Gastrocnemius medialis (tissue), 4 donors: ENCODE measurements around the gene PLPPR4. TPM values are rescaled to one million over a fixed set of nuclear protein-coding genes. Genes with fewer than 3 reads are reported as not detected.
"Not testable (repeated sequence)": the region's sequence is repeated elsewhere in the genome, so short reads cannot be mapped to it uniquely, and the experiment has no call there.

Source experiments
- ATAC-seq, 2 donors: fragments of 150-250 bp; one replicate each; pipeline ENCODE4 v1.9.1; 2016
- DNase-seq, 2 donors: peaks; one replicate each; pipeline ENCODE4 v3.0.0-alpha.2; 2019
- H3K27ac ChIP-seq, 4 donors: fragments of 200-600 bp; sonication (generic); 1 replicate in 1 of 4; 2 replicates in 3 of 4; pipeline ENCODE4 v1.5.1; 2016 to 2018; ENCODE audit warnings: mild to moderate bottlenecking in 2 of 4, moderate library complexity in 1 of 4
- H3K27me3 ChIP-seq, 3 donors: fragments of 200-600 bp; sonication (generic) in 2 of 3; 1 replicate in 1 of 3; 2 replicates in 2 of 3; pipeline versions ENCODE4 v1.5.1 to v1.6.0; 2016 to 2019; ENCODE audit warnings: mild to moderate bottlenecking in 1 of 3, moderate library complexity in 1 of 3
- H3K36me3 ChIP-seq, 2 donors: fragments of 200-600 bp; sonication (generic) in 1 of 2; one replicate each; pipeline ENCODE4 v1.5.1; 2017 to 2018
- H3K4me1 ChIP-seq, 2 donors: fragments of 200-600 bp; sonication (generic) in 1 of 2; one replicate each; pipeline ENCODE4 v1.5.1; 2016 to 2017; ENCODE audit warnings: mild to moderate bottlenecking in 2 of 2
- H3K4me3 ChIP-seq, 4 donors: fragments of 200-600 bp; sonication (generic) in 3 of 4; 1 replicate in 1 of 4; 2 replicates in 3 of 4; pipeline ENCODE4 v1.5.1; 2016 to 2019; ENCODE audit warnings: mild to moderate bottlenecking in 2 of 4
- H3K9me3 ChIP-seq, 3 donors: fragments of 200-600 bp; sonication (generic) in 2 of 3; 1 replicate in 1 of 3; 2 replicates in 2 of 3; pipeline ENCODE4 v1.5.1; 2016 to 2019
- CTCF ChIP-seq, 5 experiments: fragments of 450-650 bp in 3 of 5; fragments of 200-600 bp in 2 of 5; sonication (generic) in 2 of 5; IDR thresholded peaks in 4 of 5; conservative IDR thresholded peaks in 1 of 5; 1 replicate in 4 of 5; 2 replicates in 1 of 5; pipeline ENCODE4 v1.5.1; 2016 to 2019; ENCODE audit warnings: antibody characterized with exemption in 5 of 5, mild to moderate bottlenecking in 3 of 5, moderate library complexity in 3 of 5
- POLR2A ChIP-seq, 2 donors: fragments of 450-650 bp; IDR thresholded peaks; one replicate each; pipeline ENCODE4 v1.6.1; 2017; ENCODE audit warnings: antibody characterized with exemption in 2 of 2, mild to moderate bottlenecking in 2 of 2, moderate library complexity in 2 of 2
- in situ Hi-C, 4 donors: fragments of 200-750 bp; cut with MboI; loops; one replicate each; pipeline versions ENCODE4 v1.15.0 to v1.8.0; 2017; ENCODE audit warnings: low sequenced_read_pairs in 4 of 4
- intact Hi-C: fragments of 100-400 bp; cut with DNase I; formaldehyde crosslinking; loops from one replicate; pipeline ENCODE4 v1.15.1; 2023; ENCODE audit warnings: low total_unique reads
- total RNA-seq, 4 donors: library from RNA; depleted of rRNA; stranded (reverse); fragments of >200 nt; gene quantifications; one replicate each; pipeline versions ENCODE4 v1.1.0 to v1.2.3, GENCODE V29; 2016

Gene PLPPR4
- total RNA-seq, 4 donors from 2014 or later = 0.20 to 0.68 (median 0.27) TPM; not detected in 1

GRCh38 chr1:99252630-99253029, 11.7 kb upstream of the PLPPR4 start:
- intact Hi-C loops = no loop called here
- TF ChIP-seq CTCF (IDR thresholded peaks at IDR 0.05 in 4 of 5, conservative IDR thresholded peaks at IDR 0.05 in 1 of 5) = no peak
- no peak for TF ChIP-seq POLR2A (IDR thresholded peaks at IDR 0.05)
- H3K4me3 ChIP-seq = no peak overlapping the region
- ATAC-seq = no peak
- in situ Hi-C loops = no loop called here
- no peaks in the 10 kb centered on the region for H3K4me1 ChIP-seq
- no peak overlapping the region for H3K27ac ChIP-seq
- DNase-seq = no peak
- H3K9me3 ChIP-seq = no peaks in the 10 kb centered on the region
- H3K36me3 ChIP-seq = no peaks in the 10 kb centered on the region
- H3K27me3 ChIP-seq = no peaks in the 10 kb centered on the region

- H3K9me3 ChIP-seq, H3K36me3 ChIP-seq, DNase-seq, H3K4me1 ChIP-seq, intact Hi-C loops, ATAC-seq, H3K4me3 ChIP-seq, in situ Hi-C loops, H3K27ac ChIP-seq: not testable (repeated sequence)
- peaks cover 4 to 15% (median 15%) of the 10 kb centered on the region in 3 donors for H3K27me3 ChIP-seq
Observed at GRCh38 chr1:99260402-99260801, 3.9 kb upstream of the PLPPR4 start.

GRCh38 chr1:99265124-99265523, 832 bp downstream of the PLPPR4 start:
- no peak for ATAC-seq
- Histone ChIP-seq H3K9me3 (no peaks in the 10 kb centered on the region), H3K4me1 (peaks cover 3 to 7% of the 10 kb centered on the region in 2 donors), H3K27me3 (peaks cover 4 to 18% (median 15%) of the 10 kb centered on the region in 3 donors), H3K36me3 (no peaks in the 10 kb centered on the region), H3K27ac (no peak overlapping the region), H3K4me3 (peak overlapping the region in 3 of 4 donors; percentile 34 to 58 (median 56))
- no peak for TF ChIP-seq POLR2A (IDR thresholded peaks at IDR 0.05)
- no peak for TF ChIP-seq CTCF (IDR thresholded peaks at IDR 0.05 in 4 of 5, conservative IDR thresholded peaks at IDR 0.05 in 1 of 5)
- intact Hi-C loops = no loop called here
- no peak for DNase-seq
- in situ Hi-C loops = no loop called here

DNA sequence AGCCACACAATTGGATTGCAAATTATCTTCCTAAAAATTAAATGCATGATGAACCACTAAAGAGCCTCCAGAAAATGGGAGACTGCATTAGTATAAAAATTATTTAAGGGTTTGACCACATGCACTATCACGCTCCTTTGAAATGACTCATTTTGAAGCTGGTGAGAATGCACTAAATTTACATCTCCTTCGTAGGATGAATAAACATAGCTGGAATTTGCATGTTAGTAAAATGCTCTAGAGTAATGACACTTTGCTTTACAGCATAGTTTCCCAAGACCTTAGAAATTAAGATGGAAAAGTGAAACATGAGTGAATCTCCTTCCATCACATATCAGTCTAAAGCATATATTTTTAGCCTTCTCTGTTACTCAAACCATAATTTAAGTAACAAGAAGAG, 2.4 kb downstream of the PLPPR4 start:
- in situ Hi-C loops = no loop called here

DNA sequence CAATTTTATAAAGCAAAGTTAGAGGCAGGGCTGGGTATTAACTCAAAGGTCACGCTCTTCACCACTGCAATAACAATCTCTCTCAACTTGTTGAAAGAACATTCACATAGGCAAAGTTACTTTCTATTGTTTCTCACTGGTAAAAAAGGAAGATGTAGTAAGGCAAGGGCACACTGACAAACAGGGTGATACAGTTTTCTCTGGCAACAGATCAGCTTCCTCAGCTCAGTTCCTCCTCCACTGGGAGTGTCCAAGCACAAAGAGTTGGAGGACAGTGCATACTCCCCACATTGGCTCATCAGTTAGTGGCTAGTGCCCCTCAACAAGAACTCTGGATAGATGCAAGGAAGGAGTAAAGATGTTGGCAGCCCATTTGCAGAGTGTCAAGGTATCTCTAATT, 3.7 kb downstream of the PLPPR4 start:
- TF ChIP-seq POLR2A (IDR thresholded peaks at IDR 0.05) (no peak), CTCF (IDR thresholded peaks at IDR 0.05 in 4 of 5, conservative IDR thresholded peaks at IDR 0.05 in 1 of 5) (no peak)
- in situ Hi-C loops = no loop called here

More for the DNA sequence above, 2.4 kb downstream of the PLPPR4 start:
- Histone ChIP-seq H3K27ac (no peak overlapping the region), H3K36me3 (no peaks in the 10 kb centered on the region), H3K9me3 (no peaks in the 10 kb centered on the region), H3K4me1 (peaks cover 3 to 7% of the 10 kb centered on the region in 2 donors), H3K4me3 (no peak overlapping the region), H3K27me3 (peaks cover 4 to 18% (median 15%) of the 10 kb centered on the region in 3 donors)
- TF ChIP-seq CTCF (IDR thresholded peaks at IDR 0.05 in 4 of 5, conservative IDR thresholded peaks at IDR 0.05 in 1 of 5) = no peak
- no peak for TF ChIP-seq POLR2A (IDR thresholded peaks at IDR 0.05)
- DNase-seq = no peak
- no peak for ATAC-seq
- intact Hi-C loops = no loop called here

More for the DNA sequence above, 3.7 kb downstream of the PLPPR4 start:
- DNase-seq (no peak), ATAC-seq (no peak)
- Histone ChIP-seq H3K36me3 (no peaks in the 10 kb centered on the region), H3K27me3 (peaks cover 4 to 15% (median 14%) of the 10 kb centered on the region in 3 donors), H3K4me1 (peaks cover 3 to 7% of the 10 kb centered on the region in 2 donors), H3K9me3 (no peaks in the 10 kb centered on the region), H3K27ac (no peak overlapping the region), H3K4me3 (no peak overlapping the region)
- intact Hi-C loops = no loop called here
